ENCODE data around the gene PRSS36.

PRSS36 gene

GRCh38 chr16:31094424-31095120 lies 55.3 kb downstream of the PRSS36 start, which contains the start of gene VKORC1:
VKORC1 (minus strand) TSS chr16:31094797; CDS start chr16:31094729, 68 bp downstream.
- peak; percentile 96 for DNase-seq

DNA sequence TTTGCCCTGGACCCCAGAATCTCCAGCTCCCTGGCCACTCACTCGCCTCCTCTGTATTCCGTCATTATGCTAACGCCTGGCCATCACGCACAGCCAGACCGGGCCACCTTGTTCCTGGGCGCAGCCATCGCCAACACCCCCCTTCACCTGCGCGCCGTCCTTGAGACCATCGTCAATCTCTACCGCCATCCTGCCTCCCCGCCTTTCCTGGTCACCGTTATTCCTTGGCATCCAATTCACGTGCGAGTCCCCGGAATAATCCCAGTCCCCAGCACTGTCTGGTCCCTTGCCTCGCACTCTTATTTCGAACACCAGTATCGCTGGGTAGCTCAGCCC lies 55.8 kb downstream of the PRSS36 start:
- DNase-seq = peak; percentile 31

DNA sequence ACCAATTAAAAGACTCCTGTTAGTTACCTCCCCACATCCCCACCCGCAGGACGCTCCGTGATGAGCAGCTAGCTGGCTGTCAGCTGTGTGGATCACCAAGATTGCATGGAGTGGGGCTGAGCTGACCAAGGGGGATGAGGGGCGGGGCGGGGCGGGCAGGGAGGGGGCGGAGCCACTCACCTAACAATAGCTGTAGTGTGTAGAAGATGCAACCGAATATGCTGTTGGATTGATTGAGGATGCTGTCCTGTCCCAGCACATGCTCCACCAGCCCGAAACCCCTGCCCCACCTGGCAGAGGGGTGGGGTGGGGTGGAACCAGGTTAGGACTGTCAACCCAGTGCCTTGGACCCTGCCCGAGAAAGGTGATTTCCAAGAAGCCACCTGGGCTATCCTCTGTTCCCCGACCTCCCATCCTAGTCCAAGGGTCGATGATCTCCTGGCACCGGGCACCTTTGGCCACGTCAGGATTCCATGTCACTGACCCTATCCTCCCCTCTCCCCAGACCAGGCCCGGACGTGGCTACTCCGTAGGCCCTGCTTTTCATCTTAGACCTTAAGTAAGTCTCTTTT lies 56.6 kb downstream of the PRSS36 start:
- DNase-seq = peak; percentile 27

- no peak for DNase-seq
These were observed 57.5 kb downstream of the PRSS36 start for GRCh38 chr16:31092330-31092729.

- no peak for DNase-seq
These were observed 59.3 kb downstream of the PRSS36 start for GRCh38 chr16:31090540-31090939.

DNA sequence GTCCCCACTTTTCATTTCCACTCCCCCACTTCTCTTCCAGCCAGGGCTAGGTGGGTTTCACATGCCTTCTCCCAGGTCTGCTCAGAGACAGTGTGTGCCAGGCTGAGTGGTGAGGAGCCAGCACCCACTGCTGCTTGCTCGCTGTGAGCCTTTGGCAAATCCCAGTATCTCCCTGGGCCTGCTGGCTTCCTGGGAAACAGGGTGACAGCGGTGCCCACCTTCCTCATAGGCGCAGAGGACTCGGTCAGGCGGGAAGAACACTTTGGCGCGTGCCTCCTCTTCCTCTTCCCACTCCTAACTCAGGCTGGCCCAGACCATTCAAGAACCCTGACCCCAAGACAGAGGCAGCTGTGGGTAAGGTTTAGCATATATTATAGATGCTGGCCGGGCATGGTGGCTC lies 60.7 kb downstream of the PRSS36 start:
- DNase-seq = no peak
